Endodermal cell (in vitro differentiated cells): Measurements from ENCODE around the gene SLC17A9. TPM values are rescaled to one million over a fixed set of nuclear protein-coding genes. Genes with fewer than 3 reads are reported as not detected.

ENCODE experiments used
- DNase-seq: peaks from one replicate; pipeline ENCODE4 v3.0.0-alpha.2; 2017
- H3K27ac ChIP-seq: 2 replicates; pipeline ENCODE4 v1.5.1; 2013; ENCODE audit warnings: mild to moderate bottlenecking, low read depth, low read length, moderate library complexity
- H3K27me3 ChIP-seq: 2 replicates; pipeline ENCODE4 v1.6.1; 2013; ENCODE audit warnings: mild to moderate bottlenecking, low read length, moderate library complexity; ENCODE audit not compliant: insufficient read depth, control insufficient read depth, poor library complexity, severe bottlenecking
- H3K36me3 ChIP-seq: 2 replicates; pipeline ENCODE4 v1.7.0; 2013; ENCODE audit warnings: mild to moderate bottlenecking, low read length, moderate library complexity; ENCODE audit not compliant: control insufficient read depth, insufficient read depth
- H3K4me1 ChIP-seq: one replicate; pipeline ENCODE4 v1.7.0; 2013; ENCODE audit warnings: low read length; ENCODE audit not compliant: control insufficient read depth, insufficient read depth
- H3K4me3 ChIP-seq: 2 replicates; pipeline ENCODE4 v1.5.1; 2013; ENCODE audit warnings: mild to moderate bottlenecking, low read length, moderate library complexity
- H3K9ac ChIP-seq: 2 replicates; pipeline ENCODE4 v1.6.1; 2013; ENCODE audit warnings: mild to moderate bottlenecking, low read length, moderate library complexity; ENCODE audit not compliant: poor library complexity, severe bottlenecking; ENCODE audit errors: extremely low read depth
- H3K9me3 ChIP-seq: 2 replicates; pipeline ENCODE4 v1.6.1; 2013; ENCODE audit warnings: mild to moderate bottlenecking, low read length, moderate library complexity; ENCODE audit not compliant: control insufficient read depth
- H3K27ac Mint-ChIP-seq: 2 replicates; pipeline ENCODE4 v1.8.0; 2020; ENCODE audit warnings: mixed read lengths
- H3K27me3 Mint-ChIP-seq: 2 replicates; pipeline ENCODE4 v1.8.0; 2021; ENCODE audit warnings: mild to moderate bottlenecking, mixed read lengths; ENCODE audit not compliant: insufficient read depth
- H3K36me3 Mint-ChIP-seq: 2 replicates; pipeline ENCODE4 v1.8.0; 2020; ENCODE audit warnings: low read depth, mixed read lengths
- H3K4me1 Mint-ChIP-seq: 2 replicates; pipeline ENCODE4 v1.8.0; 2020; ENCODE audit warnings: mixed read lengths
- H3K4me3 Mint-ChIP-seq: 2 replicates; pipeline ENCODE4 v1.8.0; 2020; ENCODE audit warnings: mild to moderate bottlenecking, moderate library complexity, mixed read lengths
- H3K9me3 Mint-ChIP-seq: 2 replicates; pipeline ENCODE4 v1.8.0; 2020; ENCODE audit warnings: mild to moderate bottlenecking, mixed read lengths
- CTCF ChIP-seq: fragments of 200-600 bp; sonication (generic); conservative IDR thresholded peaks from 2 replicates; pipeline ENCODE4 v1.5.0; 2021; ENCODE audit warnings: antibody characterized with exemption, mild to moderate bottlenecking
- WGBS, 2 experiments: methylation state at CpG; one replicate each; pipeline versions ENCODE4 v1.1.5 to v1.1.7; 2013; ENCODE audit warnings: missing lambda C conversion rate in 2 of 2, mixed read lengths in 1 of 2; ENCODE audit not compliant: insufficient coverage in 1 of 2, insufficient read length in 1 of 2; 5-methylcytosine and 5-hydroxymethylcytosine counted together
- total RNA-seq, 2 donors: library from RNA; stranded (reverse); fragmentation: NEBNext Ultra II Directional in 1 of 2; extraction: Animal tissue kit (Norgen Biotek cat#: 25700) in 1 of 2; gene quantifications; 2 replicates in 1 of 2; 3 replicates in 1 of 2; pipeline ENCODE4 v1.2.1, GENCODE V29; 2021

SLC17A9 gene
- total RNA-seq, 2 donors from 2014 or later: 8.9 to 10.2 TPM

GRCh38 chr20:62905536-62906117 lies 46.9 kb upstream of the SLC17A9 start:
- H3K36me3 ChIP-seq: peaks cover 96% of the 10 kb centered on the region
- no peak for DNase-seq
- peaks cover 2% of the 10 kb centered on the region for H3K4me1 ChIP-seq
- Mint-ChIP-seq H3K4me3 (no peak overlapping the region), H3K36me3 (peaks cover 84% of the 10 kb centered on the region), H3K9me3 (no peaks in the 10 kb centered on the region), H3K27me3 (no peaks in the 10 kb centered on the region), H3K27ac (peak overlapping the region; percentile 44), H3K4me1 (peaks cover 11% of the 10 kb centered on the region)
- H3K4me3 ChIP-seq: no peak overlapping the region
- no peak overlapping the region for H3K9ac ChIP-seq
- TF ChIP-seq CTCF: no peak
- 94 to 95% methylated on average over 17 of the region's 17 CpGs for WGBS, 2 experiments
- H3K9me3 ChIP-seq: no peaks in the 10 kb centered on the region
- no peak overlapping the region for H3K27ac ChIP-seq
- no peaks in the 10 kb centered on the region for H3K27me3 ChIP-seq

GRCh38 chr20:62906209-62906608 lies 46.3 kb upstream of the SLC17A9 start:
- no peak for DNase-seq
- H3K27ac ChIP-seq: no peak overlapping the region
- peaks cover 89% of the 10 kb centered on the region for H3K36me3 Mint-ChIP-seq
- H3K36me3 ChIP-seq: peaks cover 99% of the 10 kb centered on the region
- H3K27me3 Mint-ChIP-seq: no peaks in the 10 kb centered on the region
- 97 to 98% methylated on average over 12 to 16 of the region's 16 CpGs for WGBS, 2 experiments
- H3K4me1 Mint-ChIP-seq: peaks cover 5% of the 10 kb centered on the region
- no peaks in the 10 kb centered on the region for H3K27me3 ChIP-seq
- TF ChIP-seq CTCF: no peak
- no peak overlapping the region for H3K27ac Mint-ChIP-seq
- H3K4me3 Mint-ChIP-seq: no peak overlapping the region
- H3K9me3 ChIP-seq: no peaks in the 10 kb centered on the region
- H3K9ac ChIP-seq: no peak overlapping the region
- H3K4me1 ChIP-seq: no peaks in the 10 kb centered on the region
- H3K4me3 ChIP-seq: no peak overlapping the region
- H3K9me3 Mint-ChIP-seq: no peaks in the 10 kb centered on the region

GRCh38 chr20:62906647-62907375 lies 45.7 kb upstream of the SLC17A9 start:
- H3K4me1 Mint-ChIP-seq: peaks cover 3% of the 10 kb centered on the region
- no peak overlapping the region for H3K27ac ChIP-seq
- H3K36me3 Mint-ChIP-seq: peaks cover 91% of the 10 kb centered on the region
- H3K9ac ChIP-seq: no peak overlapping the region
- no peak overlapping the region for H3K4me3 Mint-ChIP-seq
- TF ChIP-seq CTCF: no peak
- H3K27me3 Mint-ChIP-seq: no peaks in the 10 kb centered on the region
- H3K9me3 ChIP-seq: no peaks in the 10 kb centered on the region
- peaks cover 99% of the 10 kb centered on the region for H3K36me3 ChIP-seq
- no peaks in the 10 kb centered on the region for H3K9me3 Mint-ChIP-seq
- 95 to 98% methylated on average over 26 to 31 of the region's 31 CpGs for WGBS, 2 experiments
- no peak overlapping the region for H3K4me3 ChIP-seq
- no peak overlapping the region for H3K27ac Mint-ChIP-seq
- H3K27me3 ChIP-seq: no peaks in the 10 kb centered on the region
- no peaks in the 10 kb centered on the region for H3K4me1 ChIP-seq
- no peak for DNase-seq
